H1 (cell line): ENCODE measurements around the gene SH3PXD2B. TPM values are rescaled to one million over a fixed set of nuclear protein-coding genes. Genes with fewer than 3 reads are reported as not detected.

Experiments
- CTCF ChIA-PET: fragments of 300-600 bp; sonication (Branson Sonifier 250); formaldehyde crosslinking; loops from one replicate; lab custom pipeline; 2021; ENCODE audit not compliant: partially characterized antibody; lab: Charles Lee
- POLR2A ChIA-PET: fragments of 300-600 bp; sonication (Branson Sonifier 250); formaldehyde crosslinking; loops from one replicate; lab custom pipeline; 2021; ENCODE audit warnings: inconsistent platforms; ENCODE audit not compliant: partially characterized antibody; lab: Charles Lee
- DNase-seq, 2 experiments: peaks; one replicate each; pipeline versions ENCODE4 v3.0.0 to v3.0.0-alpha.2; 2010 to 2022; ENCODE audit warnings: low spot score in 2 of 2, low read depth in 1 of 2, mixed read lengths in 1 of 2
- FAIRE-seq: peaks from 2 replicates; lab custom pipeline; 2011; peaks lifted over from hg19 to GRCh38; lab: Jason Lieb, UNC
- H2AFZ ChIP-seq: 2 replicates; pipeline ENCODE4 v1.8.1; 2012; ENCODE audit warnings: low read length, inconsistent platforms
- H2AK5ac ChIP-seq: 2 replicates; pipeline ENCODE4 v1.6.1; 2013; ENCODE audit warnings: low read depth, low read length
- H2BK120ac ChIP-seq: replicated peaks from 2 replicates; pipeline ENCODE3; 2013; ENCODE audit warnings: low read depth, low read length, inconsistent platforms
- H2BK12ac ChIP-seq: 2 replicates; pipeline ENCODE4 v1.6.1; 2013; ENCODE audit warnings: low read depth, low read length
- H2BK15ac ChIP-seq: 2 replicates; pipeline ENCODE4 v1.6.1; 2013; ENCODE audit warnings: low read length
- H2BK20ac ChIP-seq: 2 replicates; pipeline ENCODE4 v1.6.1; 2013; ENCODE audit warnings: low read length
- H2BK5ac ChIP-seq: 2 replicates; pipeline ENCODE4 v1.6.1; 2013; ENCODE audit warnings: low read depth, low read length
- H3K14ac ChIP-seq: 2 replicates; pipeline ENCODE4 v1.6.1; 2013; ENCODE audit warnings: inconsistent platforms; ENCODE audit not compliant: insufficient read length
- H3K18ac ChIP-seq: 2 replicates; pipeline ENCODE4 v1.6.1; 2013; ENCODE audit warnings: low read length; ENCODE audit errors: extremely low read depth
- H3K23ac ChIP-seq: 2 replicates; pipeline ENCODE4 v1.6.1; 2013; ENCODE audit warnings: inconsistent platforms; ENCODE audit not compliant: insufficient read length
- H3K23me2 ChIP-seq: 2 replicates; pipeline ENCODE4 v1.6.1; 2013; ENCODE audit warnings: low read depth, low read length
- H3K27ac ChIP-seq: 2 replicates; pipeline ENCODE4 v1.6.1; 2011; ENCODE audit warnings: low read depth, low read length, inconsistent platforms
- H3K27me3 ChIP-seq, 4 experiments: replicated peaks in 1 of 4; 1 replicate in 1 of 4; 2 replicates in 3 of 4; pipeline versions ENCODE4 v1.6.1 to v1.8.1; 2011 to 2013; ENCODE audit warnings: low read length in 3 of 4, mild to moderate bottlenecking in 3 of 4, inconsistent platforms in 2 of 4, mixed read lengths in 2 of 4, moderate library complexity in 1 of 4; ENCODE audit not compliant: control insufficient read depth in 3 of 4, insufficient read depth in 3 of 4; ENCODE audit errors: extremely low read depth in 1 of 4
- H3K36me3 ChIP-seq, 4 experiments: 2 replicates each; pipeline versions ENCODE4 v1.6.1 to v1.8.1; 2011 to 2013; ENCODE audit warnings: mild to moderate bottlenecking in 4 of 4, low read length in 3 of 4, moderate library complexity in 2 of 4, control low read depth in 1 of 4, inconsistent platforms in 1 of 4; ENCODE audit not compliant: insufficient read depth in 4 of 4, control insufficient read depth in 2 of 4
- H3K4ac ChIP-seq: replicated peaks from 2 replicates; pipeline ENCODE3; 2013; ENCODE audit warnings: low read length, low read depth, mixed read lengths, inconsistent platforms; ENCODE audit not compliant: insufficient read length
- H3K4me1 ChIP-seq, 4 experiments: replicated peaks in 1 of 4; 1 replicate in 1 of 4; 2 replicates in 3 of 4; pipeline versions ENCODE4 v1.6.1 to v1.8.1; 2011 to 2013; ENCODE audit warnings: low read length in 3 of 4, inconsistent platforms in 2 of 4, mixed read lengths in 1 of 4; ENCODE audit not compliant: insufficient read depth in 4 of 4, control insufficient read depth in 3 of 4
- H3K4me2 ChIP-seq, 2 experiments: 2 replicates each; pipeline versions ENCODE4 v1.6.1 to v1.8.1; 2011 to 2013; ENCODE audit warnings: low read depth in 2 of 2, low read length in 2 of 2, control low read depth in 1 of 2, inconsistent platforms in 1 of 2, mild to moderate bottlenecking in 1 of 2; ENCODE audit not compliant: insufficient read depth in 1 of 2
- H3K4me3 ChIP-seq, 4 experiments: fragments of 200-600, 300-600 bp in 1 of 4; sonication (generic), shearing (Covaris generic), sonication (Bioruptor Twin) in 1 of 4; 2 replicates each; pipeline versions ENCODE4 v1.5.1 to v1.8.1; 2011 to 2016; ENCODE audit warnings: low read length in 4 of 4, low read depth in 3 of 4, control low read depth in 2 of 4, inconsistent platforms in 2 of 4, mild to moderate bottlenecking in 2 of 4, mixed read lengths in 1 of 4, moderate library complexity in 1 of 4; ENCODE audit not compliant: insufficient read depth in 2 of 4; ENCODE audit errors: extremely low read depth in 1 of 4
- H3K56ac ChIP-seq: replicated peaks from 2 replicates; pipeline ENCODE3; 2013; ENCODE audit warnings: low read depth, mild to moderate bottlenecking, mixed read lengths, low read length, inconsistent platforms; ENCODE audit not compliant: insufficient read length
- H3K79me1 ChIP-seq: 2 replicates; pipeline ENCODE4 v1.6.1; 2013; ENCODE audit warnings: low read depth, low read length, control low read depth
- H3K79me2 ChIP-seq, 2 experiments: 2 replicates each; pipeline versions ENCODE4 v1.6.1 to v1.8.1; 2012 to 2013; ENCODE audit warnings: low read length in 2 of 2, mild to moderate bottlenecking in 2 of 2, inconsistent platforms in 1 of 2; ENCODE audit not compliant: insufficient read depth in 2 of 2, control insufficient read depth in 1 of 2
- H3K9ac ChIP-seq, 4 experiments: replicated peaks in 1 of 4; 1 replicate in 1 of 4; 2 replicates in 3 of 4; pipeline versions ENCODE4 v1.6.1 to v1.8.1; 2011 to 2013; ENCODE audit warnings: low read depth in 3 of 4, low read length in 3 of 4, control low read depth in 2 of 4, mild to moderate bottlenecking in 2 of 4, moderate library complexity in 2 of 4, inconsistent platforms in 1 of 4; ENCODE audit errors: extremely low read depth in 1 of 4
- H3K9me3 ChIP-seq, 2 experiments: 2 replicates each; pipeline versions ENCODE4 v1.6.1 to v1.8.1; 2012 to 2013; ENCODE audit warnings: mild to moderate bottlenecking in 2 of 2, moderate library complexity in 2 of 2, control low read depth in 1 of 2, inconsistent platforms in 1 of 2, low read depth in 1 of 2, low read length in 1 of 2, mixed read lengths in 1 of 2; ENCODE audit not compliant: insufficient read depth in 2 of 2
- H4K20me1 ChIP-seq, 2 experiments: replicated peaks in 1 of 2; 2 replicates each; pipeline versions ENCODE3 to v1.8.1; 2011 to 2013; ENCODE audit warnings: inconsistent platforms in 2 of 2, low read length in 2 of 2, mild to moderate bottlenecking in 1 of 2; ENCODE audit not compliant: insufficient read depth in 2 of 2, control insufficient read depth in 1 of 2
- H4K5ac ChIP-seq: 2 replicates; pipeline ENCODE4 v1.6.1; 2013; ENCODE audit warnings: low read length, low read depth, mixed read lengths, inconsistent platforms; ENCODE audit not compliant: insufficient read length
- H4K8ac ChIP-seq: 2 replicates; pipeline ENCODE4 v1.8.0; 2013; ENCODE audit warnings: mild to moderate bottlenecking, moderate library complexity, low read length, inconsistent platforms; ENCODE audit not compliant: insufficient read depth; ENCODE audit errors: extremely low read depth
- H4K91ac ChIP-seq: replicated peaks from 2 replicates; pipeline ENCODE3; 2013; ENCODE audit warnings: low read length, mixed read lengths, inconsistent platforms; ENCODE audit not compliant: insufficient read length
- CHD2 ChIP-seq: IDR thresholded peaks from 2 replicates; pipeline ENCODE4 v1.6.1; 2012; ENCODE audit warnings: low read length, improper control_type of control experiment
- GTF2F1 ChIP-seq: IDR thresholded peaks from 2 replicates; pipeline ENCODE4 v1.6.1; 2012; ENCODE audit warnings: low read depth, low read length, improper control_type of control experiment, borderline replicate concordance
- HDAC6 ChIP-seq: IDR thresholded peaks from one replicate; pipeline ENCODE4 v1.7.1; 2012; ENCODE audit warnings: low read depth, mild to moderate bottlenecking, inconsistent platforms, low read length, moderate library complexity
- KDM5A ChIP-seq: fragments of 200-600 bp; IDR thresholded peaks from 2 replicates; pipeline ENCODE4 v1.7.1; 2012; ENCODE audit warnings: mild to moderate bottlenecking, low read length, inconsistent platforms, mixed read lengths
- POU5F1 ChIP-seq: IDR thresholded peaks from 2 replicates; pipeline ENCODE4 v1.6.1; 2011; ENCODE audit warnings: low read depth, mild to moderate bottlenecking, low read length, moderate library complexity
- SP4 ChIP-seq: IDR thresholded peaks from 2 replicates; pipeline ENCODE4 v1.6.1; 2012; ENCODE audit warnings: low read length, inconsistent platforms
- WGBS, 2 experiments: shearing (Covaris generic) in 1 of 2; methylation state at CpG; one replicate each; pipeline versions ENCODE4 v1.1.6 to v1.1.7; 2013 to 2015; ENCODE audit warnings: low lambda C conversion rate in 2 of 2, mixed read lengths in 2 of 2, inconsistent platforms in 1 of 2, low coverage in 1 of 2, missing lambda C conversion rate in 1 of 2; ENCODE audit not compliant: insufficient replicate concordance in 2 of 2, insufficient coverage in 1 of 2, insufficient read length in 1 of 2; ENCODE audit errors: extremely low coverage in 1 of 2, missing lambda C conversion rate in 1 of 2; 5-methylcytosine and 5-hydroxymethylcytosine counted together
- polyA plus RNA-seq, 7 experiments: library from polyadenylated mRNA; depleted of rRNA in 3 of 7; stranded (reverse) in 5 of 7; unstranded in 2 of 7; fragments of >200 nt in 5 of 7; fragments of 200-250 nt in 2 of 7; gene quantifications; 1 replicate in 5 of 7; 2 replicates in 1 of 7; 4 replicates in 1 of 7; pipeline versions ENCODE4 v1.2.1 to v1.2.3, GENCODE V29; 2011 to 2013; ENCODE audit warnings: missing spikeins in 2 of 7, mixed read lengths in 2 of 7
- total RNA-seq: library from RNA; stranded (reverse); fragmentation: NEBNext Ultra II Directional; extraction: Animal tissue kit (Norgen Biotek cat#: 25700); gene quantifications from 2 replicates; pipeline ENCODE4 v1.2.1, GENCODE V29; 2021

SH3PXD2B gene
- total and polyA plus RNA-seq, 2 of the 8 experiments (the other 6 are each of a cell fraction or from before 2014, with no cell fraction given), result 32.9 to 72.9 TPM

- Histone ChIP-seq H3K9ac (no peak overlapping the region), H3K27ac (no peak overlapping the region), H2AK5ac (no peak overlapping the region), H3K4me2 (no peak overlapping the region), H4K5ac (no peak overlapping the region), H3K79me2 (no peaks in the 10 kb centered on the region), H2BK20ac (no peak overlapping the region), H4K91ac (no peak overlapping the region), H4K20me1 (peaks cover 6 to 7% of the 10 kb centered on the region in 2 experiments), H3K4me3 (no peak overlapping the region), H3K23ac (no peak overlapping the region), H3K9me3 (no peaks in the 10 kb centered on the region), H3K14ac (no peak overlapping the region), H3K36me3 (peaks cover 2 to 44% (median 18%) of the 10 kb centered on the region in 4 experiments; a peak in 6 of 8 replicates), H3K4ac (no peak overlapping the region), H3K18ac (no peak overlapping the region), H2BK15ac (no peak overlapping the region), H2AFZ (no peak overlapping the region), H3K27me3 (no peaks in the 10 kb centered on the region)
- CTCF ChIA-PET, result interaction anchor here (1.4 kb wide), 1 partner anchor 11 kb away, joined by 4 read pairs; no protein-coding TSS in a partner anchor
- no peak for DNase-seq
- POLR2A ChIA-PET, result no interaction called here
- no peak for TF ChIP-seq SP4
- TF ChIP-seq POU5F1, result no peak
- no peak for TF ChIP-seq HDAC6
- TF ChIP-seq KDM5A, result no peak
- TF ChIP-seq GTF2F1, result no peak
- TF ChIP-seq CHD2, result no peak
- TF ChIP-seq, all 59 proteins: peak for 0
- FAIRE-seq, result no peak
- Histone ChIP-seq H2BK12ac (no peak overlapping the region), H3K4me1 (no peaks in the 10 kb centered on the region), H2BK120ac (no peak overlapping the region), H3K23me2 (no peaks in the 10 kb centered on the region), H3K56ac (no peak overlapping the region), H2BK5ac (no peak overlapping the region), H3K79me1 (no peaks in the 10 kb centered on the region; the same call in none of the 2 replicates), H4K8ac (no peak overlapping the region)
- WGBS, 2 experiments, result 93% methylated on average over 18 of the region's 21 CpGs; no CpG with 5 or more reads in 1 of the 2 experiments
These were observed 73.2 kb downstream of the SH3PXD2B start for GRCh38 chr5:172380987-172381643.
